ELR (cell line): Measurements from ENCODE around the gene AOC1.

Experiments used
- DNase-seq: peaks from one replicate; pipeline ENCODE4 v3.0.0-alpha.2; 2015; ENCODE audit warnings: low read depth

AOC1 gene

GRCh38 chr7:150835702-150836280 lies 16.5 kb upstream of the AOC1 start:
- DNase-seq = no peak

- DNase-seq = no peak
These were observed 13.2 kb upstream of the AOC1 start for GRCh38 chr7:150838965-150839650.

- no peak for DNase-seq
These were observed 10.3 kb upstream of the AOC1 start for GRCh38 chr7:150842018-150842417.

- no peak for DNase-seq
These were observed 9.6 kb upstream of the AOC1 start for GRCh38 chr7:150842716-150843115.

GRCh38 chr7:150845421-150845861 lies 6.9 kb upstream of the AOC1 start:
- DNase-seq = no peak

- DNase-seq = no peak
These were observed 5.8 kb upstream of the AOC1 start for GRCh38 chr7:150846291-150847115.

- DNase-seq = no peak
These were observed 4.8 kb upstream of the AOC1 start for GRCh38 chr7:150847536-150847935.

- no peak for DNase-seq
These were observed 4.2 kb upstream of the AOC1 start for GRCh38 chr7:150848111-150848510.

GRCh38 chr7:150848561-150849115 lies 3.7 kb upstream of the AOC1 start:
- no peak for DNase-seq

- DNase-seq = no peak
These were observed 3.0 kb upstream of the AOC1 start for GRCh38 chr7:150849204-150849775.

GRCh38 chr7:150850273-150850672 lies 2.0 kb upstream of the AOC1 start:
- no peak for DNase-seq

GRCh38 chr7:150851492-150852370 lies 586 bp upstream of the AOC1 start:
- no peak for DNase-seq

- no peak for DNase-seq
These were observed 2.0 kb downstream of the AOC1 start for GRCh38 chr7:150854066-150855000.

GRCh38 chr7:150855046-150855445 lies 2.7 kb downstream of the AOC1 start:
- DNase-seq = no peak

- no peak for DNase-seq
These were observed 3.4 kb downstream of the AOC1 start for GRCh38 chr7:150855476-150856302.

GRCh38 chr7:150856303-150857275 lies 4.3 kb downstream of the AOC1 start:
- no peak for DNase-seq

GRCh38 chr7:150857276-150858055 lies 5.1 kb downstream of the AOC1 start:
- no peak for DNase-seq
